Measurements from ENCODE around the gene EHD4. TPM values are rescaled to one million over a fixed set of nuclear protein-coding genes. Genes with fewer than 3 reads are reported as not detected.

Gene EHD4
- polyA plus RNA-seq, 2 of the 4 experiments (the other 2 are of a cell fraction): 8.2 to 9.0 TPM

GRCh38 chr15:41930221-41930866 is 42.0 kb downstream of the EHD4 start (continued):
- TF ChIP-seq MAZ (IDR thresholded peaks at IDR 0.05; ENCODE audit: borderline replicate concordance, low read depth, low read length) (no peak), JUN (IDR thresholded peaks at IDR 0.05) (peak; percentile 65 to 74; a peak in 3 of 5 replicates), TFCP2L1 (CRISPR knock-in tag; IDR thresholded peaks at IDR 0.05) (no peak), POLR2A (IDR thresholded peaks at IDR 0.05; ENCODE audit: low read length) (no peak), CHD2 (IDR thresholded peaks at IDR 0.05; ENCODE audit: low read length, partially characterized antibody) (no peak), RNF2 (IDR thresholded peaks at IDR 0.05; ENCODE audit: borderline replicate concordance, low read depth) (no peak), ATOH8 (CRISPR knock-in tag; IDR thresholded peaks at IDR 0.05; ENCODE audit: low read depth) (peak; percentile 21; the same call in 1 of the 2 replicates), HMGXB4 (CRISPR knock-in tag; IDR thresholded peaks at IDR 0.05; ENCODE audit: borderline replicate concordance) (no peak), CEBPB (IDR thresholded peaks at IDR 0.05) (peak; percentile 66 to 93), EHF (CRISPR knock-in tag; IDR thresholded peaks at IDR 0.05) (no peak), PBX3 (IDR thresholded peaks at IDR 0.05) (peak; percentile 51; the same call in 1 of the 2 replicates), KDM5A (IDR thresholded peaks at IDR 0.05) (no peak), HOXA7 (CRISPR knock-in tag; IDR thresholded peaks at IDR 0.05) (no peak), POLR2AphosphoS2 (conservative IDR thresholded peaks at IDR 0.05; ENCODE audit: low read length) (no peak), GATA3 (IDR thresholded peaks at IDR 0.05; ENCODE audit: borderline replicate concordance) (peak; percentile 81; the same call in 1 of the 2 replicates), HES2 (IDR thresholded peaks at IDR 0.05) (no peak), RARB (CRISPR knock-in tag; IDR thresholded peaks at IDR 0.05) (0 out of 2 replicates have a peak, but pooled peaks have one; percentile 30), FOSL2 (IDR thresholded peaks at IDR 0.05) (no peak), FOSL2 (CRISPR knock-in tag; IDR thresholded peaks at IDR 0.05) (peak; percentile 80), ZC3H11A (IDR thresholded peaks at IDR 0.05) (no peak), KDM1A (IDR thresholded peaks at IDR 0.05; ENCODE audit: low read depth) (no peak), E2F6 (IDR thresholded peaks at IDR 0.05; ENCODE audit: borderline replicate concordance, low read depth) (no peak), ZNF302 (CRISPR knock-in tag; IDR thresholded peaks at IDR 0.05) (no peak), ELK1 (IDR thresholded peaks at IDR 0.05; ENCODE audit: low read depth, low read length) (no peak), ZFP36 (IDR thresholded peaks at IDR 0.05; ENCODE audit: borderline replicate concordance, partially characterized antibody) (no peak), TP53 (CRISPR knock-in tag; IDR thresholded peaks at IDR 0.05) (no peak), NFE2L2 (conservative IDR thresholded peaks at IDR 0.05; ENCODE audit: low read length) (peak; percentile 13; the same call in 1 of the 2 replicates), SMC3 (IDR thresholded peaks at IDR 0.05) (peak; percentile 33; the same call in 1 of the 3 replicates), HOXB13 (CRISPR knock-in tag; IDR thresholded peaks at IDR 0.05; ENCODE audit: low read depth) (no peak), EP300 (IDR thresholded peaks at IDR 0.05) (peak; percentile 29 to 74; a peak in 3 of 5 replicates), NPAS2 (CRISPR knock-in tag; IDR thresholded peaks at IDR 0.05; ENCODE audit: borderline replicate concordance) (no peak), MAFK (IDR thresholded peaks at IDR 0.05; ENCODE audit: partially characterized antibody) (peak; percentile 91), FOXS1 (CRISPR knock-in tag; IDR thresholded peaks at IDR 0.05) (no peak)

Measured in A549 (cell line).